Measurements from ENCODE around the gene SUPT20H. TPM values are rescaled to one million over a fixed set of nuclear protein-coding genes. Genes with fewer than 3 reads are reported as not detected.

SUPT20H gene
- total and polyA plus RNA-seq, 2 experiments from 2014 or later = 68.7 to 98.2 TPM

DNA sequence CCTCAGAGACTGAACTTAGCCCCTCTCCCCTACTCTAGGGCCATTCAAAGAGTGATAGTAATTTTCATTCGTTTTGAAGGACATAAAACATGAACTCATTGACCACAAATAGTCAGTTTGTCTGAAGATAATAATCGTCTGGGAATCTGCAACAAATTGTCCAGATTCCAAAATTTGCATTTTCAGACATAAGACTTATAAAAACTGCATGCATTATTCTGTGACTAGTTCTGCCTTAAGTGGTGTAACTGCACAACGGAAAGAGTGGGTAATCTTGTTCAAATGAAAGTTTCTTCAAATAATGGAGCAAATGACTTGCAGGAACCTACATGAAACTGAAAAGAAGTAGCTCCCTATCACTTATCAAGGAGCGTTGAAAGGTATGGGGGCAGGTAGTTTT, 37.6 kb upstream of the SUPT20H start (continued):
- TF ChIP-seq, protein P1, sequence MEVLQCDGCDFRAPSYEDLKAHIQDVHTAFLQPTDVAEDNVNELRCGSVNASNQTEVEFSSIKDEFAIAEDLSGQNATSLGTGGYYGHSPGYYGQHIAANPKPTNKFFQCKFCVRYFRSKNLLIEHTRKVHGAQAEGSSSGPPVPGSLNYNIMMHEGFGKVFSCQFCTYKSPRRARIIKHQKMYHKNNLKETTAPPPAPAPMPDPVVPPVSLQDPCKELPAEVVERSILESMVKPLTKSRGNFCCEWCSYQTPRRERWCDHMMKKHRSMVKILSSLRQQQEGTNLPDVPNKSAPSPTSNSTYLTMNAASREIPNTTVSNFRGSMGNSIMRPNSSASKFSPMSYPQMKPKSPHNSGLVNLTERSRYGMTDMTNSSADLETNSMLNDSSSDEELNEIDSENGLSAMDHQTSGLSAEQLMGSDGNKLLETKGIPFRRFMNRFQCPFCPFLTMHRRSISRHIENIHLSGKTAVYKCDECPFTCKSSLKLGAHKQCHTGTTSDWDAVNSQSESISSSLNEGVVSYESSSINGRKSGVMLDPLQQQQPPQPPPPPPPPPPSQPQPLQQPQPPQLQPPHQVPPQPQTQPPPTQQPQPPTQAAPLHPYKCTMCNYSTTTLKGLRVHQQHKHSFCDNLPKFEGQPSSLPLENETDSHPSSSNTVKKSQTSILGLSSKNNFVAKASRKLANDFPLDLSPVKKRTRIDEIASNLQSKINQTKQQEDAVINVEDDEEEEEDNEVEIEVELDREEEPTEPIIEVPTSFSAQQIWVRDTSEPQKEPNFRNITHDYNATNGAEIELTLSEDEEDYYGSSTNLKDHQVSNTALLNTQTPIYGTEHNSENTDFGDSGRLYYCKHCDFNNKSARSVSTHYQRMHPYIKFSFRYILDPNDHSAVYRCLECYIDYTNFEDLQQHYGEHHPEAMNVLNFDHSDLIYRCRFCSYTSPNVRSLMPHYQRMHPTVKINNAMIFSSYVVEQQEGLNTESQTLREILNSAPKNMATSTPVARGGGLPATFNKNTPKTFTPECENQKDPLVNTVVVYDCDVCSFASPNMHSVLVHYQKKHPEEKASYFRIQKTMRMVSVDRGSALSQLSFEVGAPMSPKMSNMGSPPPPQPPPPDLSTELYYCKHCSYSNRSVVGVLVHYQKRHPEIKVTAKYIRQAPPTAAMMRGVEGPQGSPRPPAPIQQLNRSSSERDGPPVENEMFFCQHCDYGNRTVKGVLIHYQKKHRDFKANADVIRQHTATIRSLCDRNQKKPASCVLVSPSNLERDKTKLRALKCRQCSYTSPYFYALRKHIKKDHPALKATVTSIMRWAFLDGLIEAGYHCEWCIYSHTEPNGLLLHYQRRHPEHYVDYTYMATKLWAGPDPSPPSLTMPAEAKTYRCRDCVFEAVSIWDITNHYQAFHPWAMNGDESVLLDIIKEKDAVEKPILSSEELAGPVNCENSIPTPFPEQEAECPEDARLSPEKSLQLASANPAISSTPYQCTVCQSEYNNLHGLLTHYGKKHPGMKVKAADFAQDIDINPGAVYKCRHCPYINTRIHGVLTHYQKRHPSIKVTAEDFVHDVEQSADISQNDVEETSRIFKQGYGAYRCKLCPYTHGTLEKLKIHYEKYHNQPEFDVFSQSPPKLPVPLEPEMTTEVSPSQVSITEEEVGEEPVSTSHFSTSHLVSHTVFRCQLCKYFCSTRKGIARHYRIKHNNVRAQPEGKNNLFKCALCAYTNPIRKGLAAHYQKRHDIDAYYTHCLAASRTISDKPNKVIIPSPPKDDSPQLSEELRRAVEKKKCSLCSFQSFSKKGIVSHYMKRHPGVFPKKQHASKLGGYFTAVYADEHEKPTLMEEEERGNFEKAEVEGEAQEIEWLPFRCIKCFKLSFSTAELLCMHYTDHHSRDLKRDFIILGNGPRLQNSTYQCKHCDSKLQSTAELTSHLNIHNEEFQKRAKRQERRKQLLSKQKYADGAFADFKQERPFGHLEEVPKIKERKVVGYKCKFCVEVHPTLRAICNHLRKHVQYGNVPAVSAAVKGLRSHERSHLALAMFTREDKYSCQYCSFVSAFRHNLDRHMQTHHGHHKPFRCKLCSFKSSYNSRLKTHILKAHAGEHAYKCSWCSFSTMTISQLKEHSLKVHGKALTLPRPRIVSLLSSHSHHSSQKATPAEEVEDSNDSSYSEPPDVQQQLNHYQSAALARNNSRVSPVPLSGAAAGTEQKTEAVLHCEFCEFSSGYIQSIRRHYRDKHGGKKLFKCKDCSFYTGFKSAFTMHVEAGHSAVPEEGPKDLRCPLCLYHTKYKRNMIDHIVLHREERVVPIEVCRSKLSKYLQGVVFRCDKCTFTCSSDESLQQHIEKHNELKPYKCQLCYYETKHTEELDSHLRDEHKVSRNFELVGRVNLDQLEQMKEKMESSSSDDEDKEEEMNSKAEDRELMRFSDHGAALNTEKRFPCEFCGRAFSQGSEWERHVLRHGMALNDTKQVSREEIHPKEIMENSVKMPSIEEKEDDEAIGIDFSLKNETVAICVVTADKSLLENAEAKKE (CRISPR knock-in tag; IDR thresholded peaks at IDR 0.05) = no peak

DNA sequence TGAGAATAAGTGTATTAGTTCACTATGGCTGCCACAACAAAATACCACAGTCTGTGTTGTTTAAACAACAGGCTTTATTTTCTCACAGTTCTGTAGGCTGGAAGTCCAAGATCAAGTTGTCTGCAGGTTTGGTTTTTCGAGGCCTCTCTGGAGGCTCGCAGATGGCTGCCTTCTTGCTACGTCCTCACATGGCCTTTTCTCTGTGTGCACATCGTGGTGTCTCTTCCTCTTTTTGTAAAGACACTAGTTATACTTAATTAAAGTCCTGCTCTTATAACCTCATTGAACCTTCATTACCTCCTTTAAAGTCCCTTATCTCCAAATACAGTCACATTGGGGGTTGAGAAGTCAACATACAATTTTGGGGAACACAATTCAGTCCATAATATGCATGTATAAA, 35.4 kb upstream of the SUPT20H start:
- Histone ChIP-seq H3K27ac (ENCODE audit: low read depth) (no peak overlapping the region), H3F3A (replicated peaks; ENCODE audit: low read depth) (no peaks in the 10 kb centered on the region), H4K20me1 (replicated peaks; ENCODE audit: insufficient read depth) (no peaks in the 10 kb centered on the region), H3K4me3 (no peak overlapping the region), H3K27me3 (ENCODE audit: insufficient read depth) (no peaks in the 10 kb centered on the region), H3K9me2 (ENCODE audit: insufficient read depth) (no peaks in the 10 kb centered on the region), H3K4me2 (no peak overlapping the region), H3K79me2 (replicated peaks; ENCODE audit: insufficient read depth) (no peaks in the 10 kb centered on the region), H3K36me3 (ENCODE audit: insufficient read depth) (no peaks in the 10 kb centered on the region), H3K4me1 (ENCODE audit: insufficient read depth) (no peaks in the 10 kb centered on the region), H2AFZ (no peak overlapping the region)
- Mint-ChIP-seq H3K27ac (no peak overlapping the region), H3K9me3 (no peaks in the 10 kb centered on the region), H3K4me3 (no peak overlapping the region), H3K4me1 (no peaks in the 10 kb centered on the region), H3K27me3 (ENCODE audit: insufficient read depth, low read depth, poor library complexity) (peaks cover 2% of the 10 kb centered on the region), H3K36me3 (ENCODE audit: low read depth) (no peaks in the 10 kb centered on the region)
- DNase-seq (ENCODE audit: low spot score) (no peak), ATAC-seq (no peak)
- TF ChIP-seq NANOG (IDR thresholded peaks at IDR 0.05; ENCODE audit: borderline replicate concordance) = no peak
- no peak for TF ChIP-seq ZNF331 (CRISPR knock-in tag; IDR thresholded peaks at IDR 0.05; ENCODE audit: low read depth)
- no peak for TF ChIP-seq JUNB (IDR thresholded peaks at IDR 0.05; ENCODE audit: unreplicated experiment)
- TF ChIP-seq EZH2 (IDR thresholded peaks at IDR 0.05; ENCODE audit: low read depth, unreplicated experiment) = no peak
- TF ChIP-seq, protein P1 (CRISPR knock-in tag; IDR thresholded peaks at IDR 0.05) = no peak
- no peak for TF ChIP-seq ZNF114 (CRISPR knock-in tag; IDR thresholded peaks at IDR 0.05)
- TF ChIP-seq, protein P2, sequence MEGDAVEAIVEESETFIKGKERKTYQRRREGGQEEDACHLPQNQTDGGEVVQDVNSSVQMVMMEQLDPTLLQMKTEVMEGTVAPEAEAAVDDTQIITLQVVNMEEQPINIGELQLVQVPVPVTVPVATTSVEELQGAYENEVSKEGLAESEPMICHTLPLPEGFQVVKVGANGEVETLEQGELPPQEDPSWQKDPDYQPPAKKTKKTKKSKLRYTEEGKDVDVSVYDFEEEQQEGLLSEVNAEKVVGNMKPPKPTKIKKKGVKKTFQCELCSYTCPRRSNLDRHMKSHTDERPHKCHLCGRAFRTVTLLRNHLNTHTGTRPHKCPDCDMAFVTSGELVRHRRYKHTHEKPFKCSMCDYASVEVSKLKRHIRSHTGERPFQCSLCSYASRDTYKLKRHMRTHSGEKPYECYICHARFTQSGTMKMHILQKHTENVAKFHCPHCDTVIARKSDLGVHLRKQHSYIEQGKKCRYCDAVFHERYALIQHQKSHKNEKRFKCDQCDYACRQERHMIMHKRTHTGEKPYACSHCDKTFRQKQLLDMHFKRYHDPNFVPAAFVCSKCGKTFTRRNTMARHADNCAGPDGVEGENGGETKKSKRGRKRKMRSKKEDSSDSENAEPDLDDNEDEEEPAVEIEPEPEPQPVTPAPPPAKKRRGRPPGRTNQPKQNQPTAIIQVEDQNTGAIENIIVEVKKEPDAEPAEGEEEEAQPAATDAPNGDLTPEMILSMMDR (conservative IDR thresholded peaks at IDR 0.05; ENCODE audit: low read depth in 2 of 2) = no peak
- no peak for TF ChIP-seq EZH2phosphoT487 (IDR thresholded peaks at IDR 0.05; ENCODE audit: unreplicated experiment)
